ENCODE measurements around the gene SNX3.
"Not testable (repeated sequence)": the region's sequence is repeated elsewhere in the genome, so short reads cannot be mapped to it uniquely, and the experiment has no call there.

The SNX3 gene

GRCh38 chr6:108294727-108295625 is 34.1 kb upstream of the SNX3 start, which contains the start of gene AFG1L:
AFG1L (plus strand) TSS chr6:108295054; CDS start chr6:108295080, 26 bp downstream.
- no peak for TF ChIP-seq CTCF (IDR thresholded peaks at IDR 0.05; ENCODE audit: insufficient read depth, low read length, missing control alignments)
- POLR2A ChIA-PET = interaction anchor here (1.1 kb wide), 1 partner anchor 34 kb away, joined by 6 read pairs; the partner anchor contains the start of gene SNX3
- CTCF ChIA-PET = interaction anchor here (0.9 kb wide), 1 partner anchor 197 kb away, joined by 4 read pairs; no protein-coding TSS in a partner anchor
- H3K4me3 ChIP-seq (ENCODE audit: low read depth, low read length) = peak within 1 kb of the TSS; percentile 96
- peak; percentile 36 for DNase-seq (ENCODE audit: low read depth, low spot score)

GRCh38 chr6:108294297-108294726 is 33.5 kb upstream of the SNX3 start:
- H3K4me3 ChIP-seq (ENCODE audit: low read depth, low read length) = peak overlapping the region; percentile 96
- TF ChIP-seq CTCF (IDR thresholded peaks at IDR 0.05; ENCODE audit: insufficient read depth, low read length, missing control alignments) = no peak
- DNase-seq (ENCODE audit: low read depth, low spot score) = no peak
- POLR2A ChIA-PET = interaction anchor here (1.1 kb wide), 1 partner anchor 33 kb away, joined by 6 read pairs; the partner anchor contains the start of gene SNX3
- CTCF ChIA-PET = no interaction called here

- ChIA-PET CTCF (no interaction called here), POLR2A (no interaction called here)
- DNase-seq (ENCODE audit: low read depth, low spot score) = no peak
Observed at GRCh38 chr6:108293527-108294296, 32.9 kb upstream of the SNX3 start.

GRCh38 chr6:108292561-108292960 is 31.7 kb upstream of the SNX3 start:
- H3K4me3 ChIP-seq (ENCODE audit: low read depth, low read length); DNase-seq (ENCODE audit: low read depth, low spot score); POLR2A ChIA-PET; CTCF ChIA-PET: not testable (repeated sequence)

More at GRCh38 chr6:108293527-108294296, 32.9 kb upstream of the SNX3 start:
- TF ChIP-seq CTCF (IDR thresholded peaks at IDR 0.05; ENCODE audit: insufficient read depth, low read length, missing control alignments) = no peak
- no peak overlapping the region for H3K4me3 ChIP-seq (ENCODE audit: low read depth, low read length)

GRCh38 chr6:108291091-108291490 is 30.3 kb upstream of the SNX3 start:
- TF ChIP-seq CTCF (IDR thresholded peaks at IDR 0.05; ENCODE audit: insufficient read depth, low read length, missing control alignments) = no peak
- H3K4me3 ChIP-seq (ENCODE audit: low read depth, low read length) = no peak overlapping the region
- ChIA-PET CTCF (no interaction called here), POLR2A (no interaction called here)
- DNase-seq (ENCODE audit: low read depth, low spot score) = no peak

GRCh38 chr6:108288742-108289141 is 27.9 kb upstream of the SNX3 start:
- ChIA-PET CTCF (no interaction called here), POLR2A (no interaction called here)
- no peak overlapping the region for H3K4me3 ChIP-seq (ENCODE audit: low read depth, low read length)
- no peak for DNase-seq (ENCODE audit: low read depth, low spot score)
- no peak for TF ChIP-seq CTCF (IDR thresholded peaks at IDR 0.05; ENCODE audit: insufficient read depth, low read length, missing control alignments)

Measured in AG04449 (cell line).